Measurements from ENCODE around the gene NUP58. TPM values are rescaled to one million over a fixed set of nuclear protein-coding genes. Genes with fewer than 3 reads are reported as not detected.

The NUP58 gene
- total and polyA plus RNA-seq, 2 experiments from 2014 or later, result 22.6 to 54.8 TPM

GRCh38 chr13:25371158-25371874 is 69.9 kb downstream of the NUP58 start:
- Histone ChIP-seq H3K27ac (no peak overlapping the region), H3K79me2 (ENCODE audit: insufficient read depth) (no peaks in the 10 kb centered on the region), H3K27me3 (replicated peaks; ENCODE audit: insufficient read depth) (peaks cover 66% of the 10 kb centered on the region), H3F3A (ENCODE audit: insufficient read depth) (no peaks in the 10 kb centered on the region), H3K4me3 (peak overlapping the region; percentile 47), H3K9me2 (ENCODE audit: insufficient read depth) (no peaks in the 10 kb centered on the region), H3K9ac (no peak overlapping the region), H3K4me1 (ENCODE audit: insufficient read depth) (no peaks in the 10 kb centered on the region), H3K9me3 (ENCODE audit: low read depth) (no peaks in the 10 kb centered on the region), H3K36me3 (ENCODE audit: low read depth) (no peaks in the 10 kb centered on the region), H4K20me1 (ENCODE audit: insufficient read depth) (no peaks in the 10 kb centered on the region), H2AFZ (no peak overlapping the region), H3K4me2 (ENCODE audit: unreplicated experiment) (peak overlapping the region; percentile 65)
- in situ Hi-C loops (cut with MboI), result no loop called here
- DNase-seq, result no peak
- TF ChIP-seq EZH2phosphoT487 (IDR thresholded peaks at IDR 0.05; ENCODE audit: insufficient read depth, low read depth), result no peak
- peak; percentile 17 for TF ChIP-seq EZH2 (IDR thresholded peaks at IDR 0.05; ENCODE audit: insufficient read depth, poor library complexity, severe bottlenecking)
- WGBS, 2 experiments (ENCODE audit: low coverage in 1 of 2, low lambda C conversion rate in 2 of 2, missing lambda C conversion rate in 2 of 2), result 45 to 48% methylated on average over 20 of the region's 20 CpGs

- no peak within 1 kb of the TSS for H3K9ac ChIP-seq
- no peaks in the 10 kb centered on the region for H4K20me1 ChIP-seq (ENCODE audit: insufficient read depth)
- H3K79me2 ChIP-seq (ENCODE audit: insufficient read depth), result no peaks in the 10 kb centered on the region
- H3K9me3 ChIP-seq (ENCODE audit: low read depth), result no peaks in the 10 kb centered on the region
- H3K4me3 ChIP-seq, result peak within 1 kb of the TSS; percentile 47
- H3K36me3 ChIP-seq (ENCODE audit: low read depth), result no peaks in the 10 kb centered on the region
- H3K27me3 ChIP-seq (replicated peaks; ENCODE audit: insufficient read depth), result peaks cover 69% of the 10 kb centered on the region
- in situ Hi-C loops (cut with MboI), result no loop called here
- no peak within 1 kb of the TSS for H3K27ac ChIP-seq
- peak; percentile 21 for DNase-seq
- no peak for TF ChIP-seq EZH2 (IDR thresholded peaks at IDR 0.05; ENCODE audit: insufficient read depth, poor library complexity, severe bottlenecking)
- no peak for TF ChIP-seq EZH2phosphoT487 (IDR thresholded peaks at IDR 0.05; ENCODE audit: insufficient read depth, low read depth)
- H3K4me2 ChIP-seq (ENCODE audit: unreplicated experiment), result peak within 1 kb of the TSS; percentile 65
- H2AFZ ChIP-seq, result peak within 1 kb of the TSS; percentile 62; the same call in 1 of the 2 replicates
- no peaks in the 10 kb centered on the region for H3F3A ChIP-seq (ENCODE audit: insufficient read depth)
- H3K9me2 ChIP-seq (ENCODE audit: insufficient read depth), result no peaks in the 10 kb centered on the region
- WGBS, 2 experiments (ENCODE audit: low coverage in 1 of 2, low lambda C conversion rate in 2 of 2, missing lambda C conversion rate in 2 of 2), result 3 to 4% methylated on average over 21 to 35 of the region's 58 CpGs
- no peaks in the 10 kb centered on the region for H3K4me1 ChIP-seq (ENCODE audit: insufficient read depth)
Measured at GRCh38 chr13:25371875-25372283, 70.5 kb downstream of the NUP58 start, which contains the start of gene ATP8A2. Gene ATP8A2 (plus strand): TSS chr13:25371974. CDS start chr13:25372213, 239 bp downstream.

DNA sequence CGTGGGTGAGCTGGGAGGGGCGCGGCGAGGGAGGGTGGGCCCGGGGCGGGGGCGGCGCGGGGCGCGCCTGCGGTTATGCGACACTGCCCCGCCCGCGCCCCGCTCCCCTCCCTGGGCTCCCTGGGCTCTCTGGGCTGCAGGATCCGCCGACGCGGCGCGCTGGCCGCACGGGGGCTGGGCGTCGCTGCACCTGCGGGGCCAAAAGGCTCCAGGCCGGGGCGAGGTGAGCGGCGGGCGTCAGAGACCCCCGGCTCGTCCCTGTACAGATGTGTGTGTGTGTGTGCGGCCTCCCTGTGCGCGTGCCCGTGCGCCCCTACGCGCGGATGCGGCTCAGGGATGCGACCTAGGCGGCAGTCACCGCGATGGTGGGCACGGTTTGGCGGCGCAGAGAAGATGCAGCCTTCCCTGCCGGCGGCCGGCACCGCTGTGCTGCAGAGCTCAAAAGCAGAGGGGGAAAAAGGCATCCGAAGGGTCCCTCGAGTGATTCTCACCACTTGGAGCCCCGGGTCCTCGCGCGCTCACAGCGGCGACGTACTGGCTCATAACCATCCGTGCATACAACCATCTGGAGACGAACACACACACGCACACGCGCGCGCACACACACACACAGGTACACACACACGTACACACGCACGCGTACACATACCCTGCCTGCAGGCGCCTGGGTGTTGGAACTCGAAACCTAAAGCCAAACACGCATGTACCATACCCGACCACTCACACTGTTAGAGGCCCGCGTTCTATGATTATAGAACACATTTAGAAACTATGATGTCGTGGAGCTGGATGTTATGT is 71.1 kb downstream of the NUP58 start:
- peak overlapping the region; percentile 47; the same call in 1 of the 2 replicates for H3K4me3 ChIP-seq
- peak overlapping the region; percentile 62; the same call in 1 of the 2 replicates for H2AFZ ChIP-seq
- H3K27me3 ChIP-seq (replicated peaks; ENCODE audit: insufficient read depth), result peaks cover 69% of the 10 kb centered on the region

GRCh38 chr13:25375727-25376358 is 74.4 kb downstream of the NUP58 start:
- H3K9me2 ChIP-seq (ENCODE audit: insufficient read depth), result no peaks in the 10 kb centered on the region
- H3K27me3 ChIP-seq (replicated peaks; ENCODE audit: insufficient read depth), result peaks cover 44% of the 10 kb centered on the region
- no peaks in the 10 kb centered on the region for H4K20me1 ChIP-seq (ENCODE audit: insufficient read depth)
- H3K27ac ChIP-seq, result no peak overlapping the region
- H3K9me3 ChIP-seq (ENCODE audit: low read depth), result no peaks in the 10 kb centered on the region
- no peaks in the 10 kb centered on the region for H3F3A ChIP-seq (ENCODE audit: insufficient read depth)
- DNase-seq, result peak; percentile 48
- H3K4me3 ChIP-seq, result no peak overlapping the region
- 13 to 14% methylated on average over 9 of the region's 9 CpGs for WGBS, 2 experiments (ENCODE audit: low coverage in 1 of 2, low lambda C conversion rate in 2 of 2, missing lambda C conversion rate in 2 of 2)
- in situ Hi-C loops (cut with MboI), result no loop called here
- no peak overlapping the region for H3K9ac ChIP-seq
- no peak overlapping the region for H3K4me2 ChIP-seq (ENCODE audit: unreplicated experiment)
- no peaks in the 10 kb centered on the region for H3K36me3 ChIP-seq (ENCODE audit: low read depth)
- no peak for TF ChIP-seq EZH2 (IDR thresholded peaks at IDR 0.05; ENCODE audit: insufficient read depth, poor library complexity, severe bottlenecking)
- TF ChIP-seq EZH2phosphoT487 (IDR thresholded peaks at IDR 0.05; ENCODE audit: insufficient read depth, low read depth), result no peak
- H2AFZ ChIP-seq, result no peak overlapping the region
- H3K79me2 ChIP-seq (ENCODE audit: insufficient read depth), result no peaks in the 10 kb centered on the region
- no peaks in the 10 kb centered on the region for H3K4me1 ChIP-seq (ENCODE audit: insufficient read depth)

More for the DNA sequence above, 71.1 kb downstream of the NUP58 start:
- TF ChIP-seq EZH2phosphoT487 (IDR thresholded peaks at IDR 0.05; ENCODE audit: insufficient read depth, low read depth) (0 out of 2 replicates have a peak, but pooled peaks have one; percentile 28), EZH2 (IDR thresholded peaks at IDR 0.05; ENCODE audit: insufficient read depth, poor library complexity, severe bottlenecking) (peak; percentile 70)
- WGBS, 2 experiments (ENCODE audit: low coverage in 1 of 2, low lambda C conversion rate in 2 of 2, missing lambda C conversion rate in 2 of 2), result 2 to 5% methylated on average over 53 to 72 of the region's 82 CpGs
- Histone ChIP-seq H3K9me2 (ENCODE audit: insufficient read depth) (no peaks in the 10 kb centered on the region), H4K20me1 (ENCODE audit: insufficient read depth) (no peaks in the 10 kb centered on the region), H3F3A (ENCODE audit: insufficient read depth) (no peaks in the 10 kb centered on the region), H3K36me3 (ENCODE audit: low read depth) (no peaks in the 10 kb centered on the region), H3K4me1 (ENCODE audit: insufficient read depth) (no peaks in the 10 kb centered on the region), H3K9me3 (ENCODE audit: low read depth) (no peaks in the 10 kb centered on the region), H3K79me2 (ENCODE audit: insufficient read depth) (no peaks in the 10 kb centered on the region), H3K27ac (no peak overlapping the region), H3K4me2 (ENCODE audit: unreplicated experiment) (peak overlapping the region; percentile 65), H3K9ac (no peak overlapping the region)
- in situ Hi-C loops (cut with MboI), result no loop called here
- DNase-seq, result peak; percentile 14
